WTC11 (cell line): Measurements from ENCODE around the gene ZNF14. TPM values are rescaled to one million over a fixed set of nuclear protein-coding genes. Genes with fewer than 3 reads are reported as not detected.

Source experiments
- ATAC-seq: fragments of 200-7000 bp; cut with Tn5 transposase; 2 replicates; pipeline ENCODE4 v1.10.0; 2021; ENCODE audit warnings: mild to moderate bottlenecking, moderate library complexity
- CTCF ChIA-PET: fragments of 300-600 bp; sonication (Branson Sonifier 250); formaldehyde crosslinking; loops from one replicate; lab custom pipeline; 2021; ENCODE audit warnings: antibody characterized with exemption; lab: Charles Lee
- POLR2A ChIA-PET: fragments of 350-600 bp; sonication (Branson Sonifier 250); formaldehyde crosslinking; loops from one replicate; lab custom pipeline; 2021; ENCODE audit warnings: antibody characterized with exemption; lab: Charles Lee
- DNase-seq: peaks from one replicate; pipeline ENCODE4 v3.0.0; 2021; ENCODE audit warnings: low spot score
- H3K27ac Mint-ChIP-seq: 2 replicates; pipeline ENCODE4 v1.8.0; 2021; ENCODE audit warnings: mixed read lengths
- H3K27me3 Mint-ChIP-seq: 2 replicates; pipeline ENCODE4 v1.8.0; 2021; ENCODE audit warnings: low read depth, mild to moderate bottlenecking, moderate library complexity, mixed read lengths
- H3K36me3 Mint-ChIP-seq: 2 replicates; pipeline ENCODE4 v1.8.0; 2021; ENCODE audit warnings: mixed read lengths
- H3K4me1 Mint-ChIP-seq: 2 replicates; pipeline ENCODE4 v1.8.0; 2022; ENCODE audit warnings: mixed read lengths
- H3K4me3 Mint-ChIP-seq: 2 replicates; pipeline ENCODE4 v1.8.0; 2021; ENCODE audit warnings: mild to moderate bottlenecking, moderate library complexity, mixed read lengths
- H3K9me3 Mint-ChIP-seq: 2 replicates; pipeline ENCODE4 v1.8.0; 2021; ENCODE audit warnings: mixed read lengths
- ARID4B ChIP-seq: sonication (generic); formaldehyde crosslinking; IDR thresholded peaks from 2 replicates; pipeline ENCODE4 v1.8.0; 2023; ENCODE audit warnings: missing genetic modification reagents, mild to moderate bottlenecking, borderline replicate concordance
- CDX4 ChIP-seq: fragments of 250-450 bp; sonication (Bioruptor Pico); IDR thresholded peaks from 2 replicates; pipeline ENCODE4 v1.9.0; 2021; ENCODE audit warnings: moderate library complexity, mild to moderate bottlenecking, inconsistent platforms, borderline replicate concordance
- CREB1 ChIP-seq: sonication (generic); formaldehyde crosslinking; IDR thresholded peaks from 2 replicates; pipeline ENCODE4 v1.8.0; 2023; ENCODE audit warnings: mild to moderate bottlenecking, missing genetic modification reagents
- CTCF ChIP-seq: fragments of 200-600 bp; IDR thresholded peaks from 2 replicates; pipeline ENCODE4 v1.8.0; 2022; ENCODE audit warnings: antibody characterized with exemption
- ELF4 ChIP-seq: sonication (generic); formaldehyde crosslinking; IDR thresholded peaks from 2 replicates; pipeline ENCODE4 v1.8.1; 2022; ENCODE audit warnings: low read depth, mild to moderate bottlenecking, moderate library complexity, missing genetic modification reagents
- EMX1 ChIP-seq: fragments of 250-450 bp; sonication (Bioruptor Pico); IDR thresholded peaks from 2 replicates; pipeline ENCODE4 v1.8.0; 2021; ENCODE audit warnings: mild to moderate bottlenecking
- FOXK1 ChIP-seq: sonication (generic); formaldehyde crosslinking; IDR thresholded peaks from 2 replicates; pipeline ENCODE4 v1.8.0; 2022; ENCODE audit warnings: mild to moderate bottlenecking, moderate library complexity, missing genetic modification reagents
- FOXP1 ChIP-seq: sonication (generic); formaldehyde crosslinking; IDR thresholded peaks from 2 replicates; pipeline ENCODE4 v1.8.0; 2022; ENCODE audit warnings: missing genetic modification reagents, mild to moderate bottlenecking, moderate library complexity, borderline replicate concordance
- MXD4 ChIP-seq: fragments of 250-450 bp; sonication (Bioruptor Pico); IDR thresholded peaks from 2 replicates; pipeline ENCODE4 v1.8.0; 2021; ENCODE audit warnings: mild to moderate bottlenecking, moderate library complexity, borderline replicate concordance
- MYBL2 ChIP-seq: sonication (generic); formaldehyde crosslinking; IDR thresholded peaks from 2 replicates; pipeline ENCODE4 v1.8.1; 2023; ENCODE audit warnings: mild to moderate bottlenecking, moderate library complexity, missing genetic modification reagents
- NFYB ChIP-seq: sonication (generic); formaldehyde crosslinking; conservative IDR thresholded peaks from 2 replicates; pipeline ENCODE4 v1.8.0; 2022; ENCODE audit warnings: low read depth, missing genetic modification reagents
- NR3C1 ChIP-seq: sonication (generic); formaldehyde crosslinking; conservative IDR thresholded peaks from 2 replicates; pipeline ENCODE4 v1.8.1; 2023; ENCODE audit warnings: low read depth, mild to moderate bottlenecking, missing genetic modification reagents
- OVOL2 ChIP-seq: fragments of 250-450 bp; sonication (Bioruptor Pico); IDR thresholded peaks from 2 replicates; pipeline ENCODE4 v1.9.0; 2021; ENCODE audit warnings: mild to moderate bottlenecking, borderline replicate concordance
- PRDM15 ChIP-seq: sonication (generic); formaldehyde crosslinking; IDR thresholded peaks from 2 replicates; pipeline ENCODE4 v1.8.0; 2022; ENCODE audit warnings: missing genetic modification reagents
- RELA ChIP-seq: sonication (generic); formaldehyde crosslinking; IDR thresholded peaks from 2 replicates; pipeline ENCODE4 v1.8.1; 2022; ENCODE audit warnings: missing genetic modification reagents, mild to moderate bottlenecking, borderline replicate concordance
- SMAD4 ChIP-seq: sonication (generic); formaldehyde crosslinking; IDR thresholded peaks from 2 replicates; pipeline ENCODE4 v1.8.0; 2022; ENCODE audit warnings: mild to moderate bottlenecking, missing genetic modification reagents
- TCF7 ChIP-seq: sonication (generic); formaldehyde crosslinking; IDR thresholded peaks from 2 replicates; pipeline ENCODE4 v1.8.0; 2022; ENCODE audit warnings: mild to moderate bottlenecking, low read depth, missing genetic modification reagents, moderate library complexity
- USF1 ChIP-seq: sonication (generic); formaldehyde crosslinking; IDR thresholded peaks from 2 replicates; pipeline ENCODE4 v1.8.0; 2022; ENCODE audit warnings: mild to moderate bottlenecking, missing genetic modification reagents
- total RNA-seq: library from RNA; stranded (reverse); gene quantifications from 3 replicates; pipeline ENCODE4 v1.2.3, GENCODE V29; 2021
- TF ChIP-seq, protein P1 (sequence below): sonication (generic); formaldehyde crosslinking; conservative IDR thresholded peaks from 2 replicates; pipeline ENCODE4 v1.8.1; 2022; ENCODE audit warnings: mild to moderate bottlenecking, missing genetic modification reagents
- TF ChIP-seq, protein P2 (sequence below): sonication (generic); formaldehyde crosslinking; IDR thresholded peaks from 2 replicates; pipeline ENCODE4 v1.8.1; 2023; ENCODE audit warnings: mild to moderate bottlenecking, missing genetic modification reagents, moderate library complexity

Gene ZNF14
- total RNA-seq, 1 experiment from 2014 or later = 5.7 TPM

GRCh38 chr19:19751846-19752245 is 18.9 kb upstream of the ZNF14 start (continued):
- TF ChIP-seq PRDM15 (CRISPR knock-in tag) (no peak), CREB1 (no peak), NR3C1 (CRISPR knock-in tag) (no peak), CDX4 (CRISPR knock-in tag) (no peak), RELA (CRISPR knock-in tag) (no peak), EMX1 (CRISPR knock-in tag) (no peak)
- TF ChIP-seq, protein P1, sequence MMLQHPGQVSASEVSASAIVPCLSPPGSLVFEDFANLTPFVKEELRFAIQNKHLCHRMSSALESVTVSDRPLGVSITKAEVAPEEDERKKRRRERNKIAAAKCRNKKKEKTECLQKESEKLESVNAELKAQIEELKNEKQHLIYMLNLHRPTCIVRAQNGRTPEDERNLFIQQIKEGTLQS (CRISPR knock-in tag) = no peak

- no peak for DNase-seq
- Mint-ChIP-seq H3K9me3 (0 out of 2 replicates have a peak, but pooled peaks cover 3% of the 10 kb centered on the region), H3K27me3 (no peaks in the 10 kb centered on the region), H3K4me1 (no peaks in the 10 kb centered on the region), H3K27ac (no peak overlapping the region), H3K4me3 (no peak overlapping the region), H3K36me3 (no peaks in the 10 kb centered on the region)
- POLR2A ChIA-PET = no interaction called here
- CTCF ChIA-PET = no interaction called here
- ATAC-seq = no peak
- TF ChIP-seq CTCF = no peak
- no peak for TF ChIP-seq FOXP1 (CRISPR knock-in tag)
- no peak for TF ChIP-seq FOXK1 (CRISPR knock-in tag)
- TF ChIP-seq ELF4 = no peak
- no peak for TF ChIP-seq MYBL2
- TF ChIP-seq MXD4 (CRISPR knock-in tag) = no peak
- TF ChIP-seq NR3C1 (CRISPR knock-in tag) = no peak
- TF ChIP-seq USF1 (CRISPR knock-in tag) = no peak
- no peak for TF ChIP-seq OVOL2
- TF ChIP-seq SMAD4 = no peak
- no peak for TF ChIP-seq ARID4B
- TF ChIP-seq, protein P1 (CRISPR knock-in tag) = no peak
- no peak for TF ChIP-seq TCF7 (CRISPR knock-in tag)
- no peak for TF ChIP-seq NFYB (CRISPR knock-in tag)
- TF ChIP-seq, protein P2, sequence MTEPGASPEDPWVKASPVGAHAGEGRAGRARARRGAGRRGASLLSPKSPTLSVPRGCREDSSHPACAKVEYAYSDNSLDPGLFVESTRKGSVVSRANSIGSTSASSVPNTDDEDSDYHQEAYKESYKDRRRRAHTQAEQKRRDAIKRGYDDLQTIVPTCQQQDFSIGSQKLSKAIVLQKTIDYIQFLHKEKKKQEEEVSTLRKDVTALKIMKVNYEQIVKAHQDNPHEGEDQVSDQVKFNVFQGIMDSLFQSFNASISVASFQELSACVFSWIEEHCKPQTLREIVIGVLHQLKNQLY (CRISPR knock-in tag) = no peak
These were observed 18.2 kb upstream of the ZNF14 start for GRCh38 chr19:19750842-19751790.
